ENCODE measurements around the gene SCYL3.

DNA sequence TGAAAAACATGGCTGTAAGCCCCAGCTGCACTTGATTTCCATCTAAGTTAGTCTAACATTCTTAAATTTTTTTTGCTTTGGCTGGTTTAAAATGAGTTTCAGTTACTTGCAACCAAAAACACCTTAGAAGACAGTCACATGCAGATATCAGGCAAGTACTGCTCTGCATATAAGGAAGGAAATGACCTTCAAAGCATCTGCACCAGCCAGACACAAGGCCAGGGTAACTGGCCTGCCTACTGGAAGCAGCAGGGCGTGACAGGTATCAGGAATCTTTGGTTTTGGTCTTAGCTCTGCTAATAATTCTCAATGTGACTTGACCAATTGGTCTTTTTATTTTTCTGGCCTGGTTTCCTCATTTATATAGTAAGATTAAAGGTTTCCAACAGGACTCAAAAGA lies 33.5 kb downstream of the SCYL3 start:
- TF ChIP-seq, protein P1, sequence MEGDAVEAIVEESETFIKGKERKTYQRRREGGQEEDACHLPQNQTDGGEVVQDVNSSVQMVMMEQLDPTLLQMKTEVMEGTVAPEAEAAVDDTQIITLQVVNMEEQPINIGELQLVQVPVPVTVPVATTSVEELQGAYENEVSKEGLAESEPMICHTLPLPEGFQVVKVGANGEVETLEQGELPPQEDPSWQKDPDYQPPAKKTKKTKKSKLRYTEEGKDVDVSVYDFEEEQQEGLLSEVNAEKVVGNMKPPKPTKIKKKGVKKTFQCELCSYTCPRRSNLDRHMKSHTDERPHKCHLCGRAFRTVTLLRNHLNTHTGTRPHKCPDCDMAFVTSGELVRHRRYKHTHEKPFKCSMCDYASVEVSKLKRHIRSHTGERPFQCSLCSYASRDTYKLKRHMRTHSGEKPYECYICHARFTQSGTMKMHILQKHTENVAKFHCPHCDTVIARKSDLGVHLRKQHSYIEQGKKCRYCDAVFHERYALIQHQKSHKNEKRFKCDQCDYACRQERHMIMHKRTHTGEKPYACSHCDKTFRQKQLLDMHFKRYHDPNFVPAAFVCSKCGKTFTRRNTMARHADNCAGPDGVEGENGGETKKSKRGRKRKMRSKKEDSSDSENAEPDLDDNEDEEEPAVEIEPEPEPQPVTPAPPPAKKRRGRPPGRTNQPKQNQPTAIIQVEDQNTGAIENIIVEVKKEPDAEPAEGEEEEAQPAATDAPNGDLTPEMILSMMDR (IDR thresholded peaks at IDR 0.05): no peak
- no peak for TF ChIP-seq POLR2A (IDR thresholded peaks at IDR 0.05)

Data from right lobe of liver (tissue), 4 donors.